HG03039 (cell line): Measurements from ENCODE around the gene MT1A.

Experiments
- ATAC-seq: cut with Tn5 transposase; IDR thresholded peaks from one replicate; pipeline ENCODE4 v1.9.1; 2021; ENCODE audit warnings: mild to moderate bottlenecking, moderate library complexity; ENCODE audit not compliant: unreplicated experiment

The MT1A gene

GRCh38 chr16:56637814-56638750 is at the start of gene MT1A:
MT1A (plus strand) TSS chr16:56638666; CDS start chr16:56638739, 73 bp downstream.
- no peak for ATAC-seq

GRCh38 chr16:56588781-56589140 is 49.7 kb upstream of the MT1A start:
- ATAC-seq: no peak

- ATAC-seq: no peak
Measured at GRCh38 chr16:56589141-56590039, 49.1 kb upstream of the MT1A start, which contains the start of gene MT3. MT3 (plus strand) TSS chr16:56589528; CDS start chr16:56589591, 63 bp downstream.

GRCh38 chr16:56591377-56592060 is 46.9 kb upstream of the MT1A start:
- no peak for ATAC-seq

GRCh38 chr16:56593573-56594291 is 44.7 kb upstream of the MT1A start:
- ATAC-seq: no peak

GRCh38 chr16:56594292-56594619 is 44.2 kb upstream of the MT1A start:
- ATAC-seq: no peak

GRCh38 chr16:56600398-56600999 is 38.0 kb upstream of the MT1A start:
- no peak for ATAC-seq

- no peak for ATAC-seq
Measured at GRCh38 chr16:56601325-56601724, 37.1 kb upstream of the MT1A start.

- ATAC-seq: no peak
Measured at GRCh38 chr16:56603589-56603988, 34.9 kb upstream of the MT1A start.

GRCh38 chr16:56604966-56605365 is 33.5 kb upstream of the MT1A start:
- no peak for ATAC-seq

GRCh38 chr16:56605475-56605874 is 33.0 kb upstream of the MT1A start:
- no peak for ATAC-seq

- no peak for ATAC-seq
Measured at GRCh38 chr16:56606071-56606475, 32.4 kb upstream of the MT1A start.

GRCh38 chr16:56606476-56607108 is 31.9 kb upstream of the MT1A start:
- no peak for ATAC-seq

- no peak for ATAC-seq
Measured at GRCh38 chr16:56607109-56607618, 31.3 kb upstream of the MT1A start.

GRCh38 chr16:56607675-56608042 is 30.8 kb upstream of the MT1A start:
- ATAC-seq: no peak

- peak; percentile 87 for ATAC-seq
Measured at GRCh38 chr16:56608043-56608875, 30.2 kb upstream of the MT1A start, which contains the start of gene MT2A. MT2A (plus strand) TSS chr16:56608584; CDS start chr16:56608656, 72 bp downstream.

- ATAC-seq: no peak
Measured at GRCh38 chr16:56608876-56609462, 29.5 kb upstream of the MT1A start.

- no peak for ATAC-seq
Measured at GRCh38 chr16:56609463-56609921, 29.0 kb upstream of the MT1A start.
